Measurements from ENCODE around the gene GSX2.
"Not testable (repeated sequence)": the region's sequence is repeated elsewhere in the genome, so short reads cannot be mapped to it uniquely, and the experiment has no call there.

GSX2 gene

DNA sequence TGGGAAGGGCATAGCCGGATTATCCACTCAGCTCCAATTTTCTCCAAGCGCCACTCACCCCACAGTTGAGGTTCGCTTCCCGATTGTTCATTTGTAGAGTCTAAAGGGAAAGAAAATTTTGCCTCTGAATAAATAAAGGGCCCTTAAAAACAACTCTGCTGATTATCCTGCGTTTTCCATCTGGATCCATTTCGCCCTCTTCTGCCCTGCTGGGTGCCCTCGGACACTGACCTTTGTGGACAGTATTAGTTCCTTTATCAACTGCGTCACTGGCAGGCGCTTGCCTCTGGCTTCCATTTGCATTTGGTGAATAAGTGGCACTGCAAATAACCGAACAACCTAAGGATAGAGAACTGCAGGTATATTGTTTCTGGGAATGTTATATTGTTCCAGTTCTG is 10.1 kb downstream of the GSX2 start:
- TF ChIP-seq CTCF (IDR thresholded peaks at IDR 0.05; ENCODE audit: low read depth, low read length, missing control alignments): no peak
- H3K4me3 ChIP-seq (replicated peaks; ENCODE audit: low read depth, low read length): no peak overlapping the region

GRCh38 chr4:54113206-54113605 is 13.2 kb downstream of the GSX2 start:
- DNase-seq (ENCODE audit: extremely low read depth, low read depth); H3K4me3 ChIP-seq (replicated peaks; ENCODE audit: low read depth, low read length): not testable (repeated sequence)

More for the DNA sequence above, 10.1 kb downstream of the GSX2 start:
- no peak for DNase-seq (ENCODE audit: extremely low read depth, low read depth)

DNA sequence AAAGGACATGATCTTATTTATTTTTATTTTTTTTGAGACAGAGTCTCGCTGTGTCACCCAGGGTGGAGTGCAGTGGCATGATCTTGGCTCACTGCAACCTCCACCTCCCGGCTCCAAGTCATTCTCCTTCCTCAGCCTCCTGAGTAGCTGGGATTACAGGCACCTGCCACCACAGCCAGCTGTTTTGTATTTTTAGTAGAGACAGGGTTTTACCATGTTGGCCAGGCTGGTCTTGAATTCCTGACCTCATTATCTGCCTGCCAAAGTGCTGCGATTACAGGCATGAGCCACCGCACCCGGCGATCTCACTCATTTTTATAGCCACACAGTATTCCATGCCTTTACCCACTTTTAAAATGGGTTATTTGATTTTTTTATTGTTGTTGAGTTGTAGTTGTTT is 16.3 kb downstream of the GSX2 start:
- not testable (repeated sequence) for DNase-seq (ENCODE audit: extremely low read depth, low read depth); H3K4me3 ChIP-seq (replicated peaks; ENCODE audit: low read depth, low read length)

- H3K4me3 ChIP-seq (replicated peaks; ENCODE audit: low read depth, low read length): no peak overlapping the region
- DNase-seq (ENCODE audit: extremely low read depth, low read depth): no peak
- TF ChIP-seq CTCF (IDR thresholded peaks at IDR 0.05; ENCODE audit: low read depth, low read length, missing control alignments): no peak
These were observed 19.1 kb downstream of the GSX2 start for GRCh38 chr4:54118850-54119589.

DNA sequence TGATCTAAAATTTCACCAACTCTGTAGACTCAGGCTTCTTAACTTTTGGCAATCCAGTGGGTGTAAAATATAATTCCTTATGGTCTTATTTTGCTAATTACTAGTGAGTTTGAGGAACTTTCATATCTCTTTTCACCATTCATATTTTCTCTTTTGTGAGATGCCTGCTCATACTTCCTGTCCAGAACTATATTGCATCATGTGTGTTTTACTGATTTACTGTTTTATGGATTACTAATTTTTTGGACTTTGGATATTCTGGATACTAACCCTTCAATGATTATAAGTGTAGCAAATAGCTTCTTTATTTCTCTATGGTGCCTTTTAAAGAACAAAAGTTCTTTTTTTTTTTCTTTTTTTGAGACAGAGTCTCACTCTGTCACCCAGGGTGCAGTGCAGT is 20.6 kb downstream of the GSX2 start:
- H3K4me3 ChIP-seq (replicated peaks; ENCODE audit: low read depth, low read length): no peak overlapping the region
- no peak for DNase-seq (ENCODE audit: extremely low read depth, low read depth)
- TF ChIP-seq CTCF (IDR thresholded peaks at IDR 0.05; ENCODE audit: low read depth, low read length, missing control alignments): no peak

DNA sequence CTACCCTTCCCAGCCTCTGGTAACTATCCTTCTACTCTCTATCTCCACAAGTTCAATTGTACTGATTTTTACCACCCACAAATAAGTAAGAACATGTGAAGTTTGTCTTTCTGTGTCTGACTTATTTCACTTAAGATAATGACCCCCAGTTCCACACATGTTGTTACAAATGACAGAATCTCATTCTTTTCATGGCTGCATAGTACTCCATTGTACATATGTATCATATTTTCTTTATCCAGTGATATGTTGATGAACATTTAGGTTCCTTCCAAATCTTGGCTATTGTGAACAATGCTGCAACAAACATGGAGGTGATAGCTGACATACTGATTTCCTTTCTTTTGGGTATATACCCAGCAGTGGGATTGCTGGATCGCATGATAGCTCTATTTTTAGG is 27.7 kb downstream of the GSX2 start:
- H3K4me3 ChIP-seq (replicated peaks; ENCODE audit: low read depth, low read length): no peak overlapping the region
- DNase-seq (ENCODE audit: extremely low read depth, low read depth): no peak
- no peak for TF ChIP-seq CTCF (IDR thresholded peaks at IDR 0.05; ENCODE audit: low read depth, low read length, missing control alignments)

DNA sequence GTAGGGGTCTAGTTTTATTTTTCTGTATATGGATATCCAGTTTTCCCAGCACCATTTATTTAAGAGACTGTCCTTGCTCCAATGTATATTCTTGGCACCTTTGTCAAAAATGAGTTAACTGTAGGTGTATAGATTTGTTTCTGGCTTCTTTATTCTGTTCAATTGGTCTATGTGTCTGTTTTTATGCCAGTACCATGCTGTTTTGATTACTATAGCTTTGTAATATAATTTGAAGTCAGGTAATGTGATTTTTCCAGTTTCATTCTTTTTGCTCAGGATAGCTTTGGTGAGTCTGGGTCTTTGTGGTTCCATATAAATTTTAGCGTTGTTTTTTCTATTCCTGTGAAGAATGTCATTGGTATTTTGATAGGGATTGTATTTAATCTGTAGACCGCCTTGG is 28.7 kb downstream of the GSX2 start:
- DNase-seq (ENCODE audit: extremely low read depth, low read depth); H3K4me3 ChIP-seq (replicated peaks; ENCODE audit: low read depth, low read length): not testable (repeated sequence)

DNA sequence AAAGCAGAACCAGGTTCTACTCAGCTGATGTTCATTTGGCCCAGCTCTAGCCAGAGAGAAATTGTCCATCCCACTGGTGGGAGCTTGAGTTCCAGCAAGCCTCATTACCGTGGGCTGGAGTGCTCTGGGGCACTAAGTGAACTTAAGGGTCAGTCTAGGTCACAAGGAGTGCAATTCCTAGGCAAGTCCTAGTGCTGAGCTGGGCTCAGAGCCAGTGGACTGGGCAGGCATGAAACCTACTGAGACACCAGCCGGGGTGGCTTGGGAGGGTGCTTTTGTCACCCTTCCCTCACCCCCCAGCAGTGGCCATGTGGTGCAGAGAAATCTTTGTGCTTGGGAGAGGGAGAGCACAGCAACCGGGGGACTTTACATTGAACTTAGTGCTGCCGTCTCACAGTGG is 39.4 kb downstream of the GSX2 start:
- no peak overlapping the region for H3K4me3 ChIP-seq (replicated peaks; ENCODE audit: low read depth, low read length)
- no peak for DNase-seq (ENCODE audit: extremely low read depth, low read depth)
- no peak for TF ChIP-seq CTCF (IDR thresholded peaks at IDR 0.05; ENCODE audit: low read depth, low read length, missing control alignments)
